Activated T-cell treated with anti-CD3 and anti-CD28 coated beads for 48 hours (primary cell): ENCODE measurements around the gene ADARB2.

ENCODE experiments used
- DNase-seq: peaks from one replicate; pipeline ENCODE4 v3.0.0-alpha.2; 2020; ENCODE audit warnings: low read depth

ADARB2 gene

GRCh38 chr10:1153805-1154351 is 583.4 kb downstream of the ADARB2 start:
- no peak for DNase-seq

GRCh38 chr10:1153251-1153763 is 584.0 kb downstream of the ADARB2 start:
- no peak for DNase-seq

GRCh38 chr10:1152386-1153250 is 584.7 kb downstream of the ADARB2 start:
- no peak for DNase-seq

GRCh38 chr10:1151076-1152033 is 586.0 kb downstream of the ADARB2 start:
- DNase-seq, result no peak

GRCh38 chr10:1150638-1150955 is 586.7 kb downstream of the ADARB2 start:
- DNase-seq, result no peak

GRCh38 chr10:1149793-1150637 is 587.3 kb downstream of the ADARB2 start:
- DNase-seq, result no peak

GRCh38 chr10:1148855-1149605 is 588.3 kb downstream of the ADARB2 start:
- DNase-seq, result no peak

- no peak for DNase-seq
Observed at GRCh38 chr10:1147810-1148209, 589.5 kb downstream of the ADARB2 start.

- DNase-seq, result no peak
Observed at GRCh38 chr10:1142596-1142995, 594.7 kb downstream of the ADARB2 start.

GRCh38 chr10:1141701-1142100 is 595.6 kb downstream of the ADARB2 start:
- no peak for DNase-seq

GRCh38 chr10:1141261-1141660 is 596.1 kb downstream of the ADARB2 start:
- DNase-seq, result no peak

GRCh38 chr10:1138529-1138928 is 598.8 kb downstream of the ADARB2 start:
- no peak for DNase-seq

- no peak for DNase-seq
Observed at GRCh38 chr10:1137499-1138163, 599.7 kb downstream of the ADARB2 start.

GRCh38 chr10:1136268-1136667 is 601.1 kb downstream of the ADARB2 start:
- no peak for DNase-seq

- no peak for DNase-seq
Observed at GRCh38 chr10:1134156-1134555, 603.2 kb downstream of the ADARB2 start.

- DNase-seq, result no peak
Observed at GRCh38 chr10:1133495-1134045, 603.8 kb downstream of the ADARB2 start.

- no peak for DNase-seq
Observed at GRCh38 chr10:1132584-1132983, 604.7 kb downstream of the ADARB2 start.

- no peak for DNase-seq
Observed at GRCh38 chr10:1130995-1131790, 606.1 kb downstream of the ADARB2 start.

- no peak for DNase-seq
Observed at GRCh38 chr10:1130226-1130625, 607.1 kb downstream of the ADARB2 start.
